Skeletal muscle tissue (tissue), 4 donors: ENCODE results near the gene HDAC3. TPM values are rescaled to one million over a fixed set of nuclear protein-coding genes. Genes with fewer than 3 reads are reported as not detected.

Experiments
- H3K27ac ChIP-seq: one replicate; pipeline ENCODE4 v1.7.0; 2013; ENCODE audit warnings: mild to moderate bottlenecking, low read depth, low read length, inconsistent platforms
- H3K27me3 ChIP-seq, 3 donors: one replicate each; pipeline ENCODE4 v1.7.0; 2013; ENCODE audit warnings: low read length in 3 of 3; ENCODE audit not compliant: control insufficient read depth in 3 of 3, insufficient read depth in 3 of 3
- H3K36me3 ChIP-seq, 3 donors: one replicate each; pipeline ENCODE4 v1.7.0; 2013; ENCODE audit warnings: low read length in 3 of 3; ENCODE audit not compliant: control insufficient read depth in 3 of 3, insufficient read depth in 3 of 3
- H3K4me1 ChIP-seq, 3 donors: one replicate each; pipeline ENCODE4 v1.7.0; 2013; ENCODE audit warnings: low read length in 3 of 3, mild to moderate bottlenecking in 3 of 3; ENCODE audit not compliant: control insufficient read depth in 3 of 3, insufficient read depth in 3 of 3
- H3K4me3 ChIP-seq, 3 donors: one replicate each; pipeline ENCODE4 v1.7.0; 2013; ENCODE audit warnings: low read length in 3 of 3
- H3K9ac ChIP-seq, 3 donors: one replicate each; pipeline ENCODE4 v1.7.0; 2013; ENCODE audit warnings: low read length in 3 of 3, mild to moderate bottlenecking in 3 of 3, moderate library complexity in 2 of 3, low read depth in 1 of 3
- H3K9me3 ChIP-seq, 3 donors: one replicate each; pipeline ENCODE4 v1.7.0; 2013; ENCODE audit warnings: low read length in 3 of 3; ENCODE audit not compliant: control insufficient read depth in 3 of 3
- total RNA-seq: library from RNA; depleted of rRNA; stranded (reverse); fragments of >200 nt; gene quantifications from one replicate; pipeline ENCODE4 v1.2.3, GENCODE V29; 2014
- donor health status: Osteomylitis.

The HDAC3 gene
- total RNA-seq, 1 donor from 2014 or later = 40.7 TPM

DNA sequence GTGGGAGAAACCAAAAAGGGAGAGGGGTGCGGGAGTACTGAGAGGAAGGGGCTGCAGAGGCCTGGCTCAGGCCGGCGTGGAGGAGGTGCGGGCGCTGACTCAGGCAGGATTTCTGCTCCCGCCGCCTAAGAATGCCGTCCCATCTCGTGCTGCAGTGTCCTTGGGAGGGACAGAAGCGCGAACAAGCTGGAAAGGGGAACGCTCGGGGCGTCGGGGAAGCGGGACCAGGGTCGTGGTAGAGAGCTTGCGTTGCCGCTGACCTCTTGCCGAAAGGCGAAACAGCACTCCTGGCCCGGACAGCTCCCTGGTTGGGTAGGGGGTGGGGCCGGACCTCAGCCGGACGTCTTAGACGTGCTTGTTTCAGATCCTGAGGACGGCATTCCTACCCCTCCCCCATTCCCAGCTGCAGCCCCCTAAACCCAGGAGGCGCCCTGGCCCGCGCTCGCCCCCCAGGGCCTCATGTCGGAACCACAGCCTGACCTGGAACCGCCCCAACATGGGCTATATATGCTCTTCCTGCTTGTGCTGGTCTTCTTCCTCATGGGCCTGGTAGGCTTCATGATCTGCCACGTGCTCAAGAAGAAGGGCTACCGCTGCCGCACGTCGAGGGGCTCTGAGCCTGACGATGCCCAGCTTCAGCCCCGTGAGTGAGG is 1.2 kb upstream of the HDAC3 start:
- H3K4me3 ChIP-seq = peak overlapping the region; percentile 91 to 98 (median 95)
- H3K9me3 ChIP-seq = no peaks in the 10 kb centered on the region
- H3K36me3 ChIP-seq = peaks cover 0 to 7% (median 6%) of the 10 kb centered on the region in 3 donors
- peaks cover 0 to 16% (median 12%) of the 10 kb centered on the region in 3 donors for H3K27me3 ChIP-seq
- peaks cover 25 to 35% (median 25%) of the 10 kb centered on the region in 3 donors for H3K4me1 ChIP-seq
- H3K9ac ChIP-seq = peak overlapping the region in 1 of 3 donors; percentile 95
- H3K27ac ChIP-seq = no peak overlapping the region

DNA sequence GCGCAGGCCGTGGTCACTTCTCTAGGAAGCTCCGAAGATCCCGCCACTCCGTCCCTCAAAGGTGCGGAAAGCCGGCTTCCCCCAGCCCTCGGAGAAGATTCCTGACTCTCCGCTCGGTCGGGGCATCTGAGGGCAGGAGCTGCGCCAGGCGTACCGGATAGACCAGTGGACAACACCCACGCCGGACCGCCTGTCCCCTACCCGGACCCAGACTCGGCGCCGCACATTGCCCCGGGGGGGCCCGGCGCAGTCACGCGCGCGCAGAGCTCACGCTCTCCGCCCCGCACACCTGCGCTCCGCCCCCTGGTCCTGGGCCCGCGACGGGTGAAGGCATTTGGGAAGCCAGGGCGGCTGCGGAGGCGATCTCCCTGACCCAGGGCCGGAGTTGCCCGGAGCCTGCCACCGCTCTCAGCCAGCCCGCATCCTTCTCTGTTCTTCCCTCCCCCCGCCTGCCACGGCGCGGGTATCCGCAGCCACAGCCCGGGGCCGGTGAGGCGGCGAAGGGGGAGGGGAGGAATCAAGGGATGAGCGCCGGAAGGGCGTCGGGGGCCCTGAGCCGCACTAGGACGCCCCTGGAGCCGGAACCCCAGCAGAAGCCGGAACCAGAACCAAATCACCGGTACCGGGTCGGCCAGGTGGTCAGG is 596 bp upstream of the HDAC3 start:
- Histone ChIP-seq H3K4me1 (peaks cover 25 to 35% (median 25%) of the 10 kb centered on the region in 3 donors), H3K9ac (peak overlapping the region; percentile 20 to 95 (median 62)), H3K36me3 (peaks cover 4 to 12% (median 9%) of the 10 kb centered on the region in 3 donors), H3K27ac (no peak overlapping the region), H3K4me3 (peak overlapping the region; percentile 91 to 98 (median 95)), H3K27me3 (peaks cover 0 to 16% (median 12%) of the 10 kb centered on the region in 3 donors), H3K9me3 (no peaks in the 10 kb centered on the region)

DNA sequence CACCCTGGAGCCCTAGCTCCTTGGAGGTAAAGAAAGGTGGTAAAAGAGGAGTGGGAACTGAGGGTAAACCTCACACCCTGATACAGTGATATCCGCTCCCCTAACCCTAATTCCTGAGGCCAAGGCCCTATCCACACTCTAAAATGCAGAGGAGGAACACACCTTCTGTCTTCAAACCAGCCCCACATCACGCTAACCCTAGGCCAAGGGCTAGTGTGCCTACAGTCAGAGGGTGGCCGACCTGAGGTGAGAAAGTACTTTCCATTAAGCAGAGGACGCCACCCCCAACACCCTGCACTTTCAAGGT is 590 bp downstream of the HDAC3 start:
- Histone ChIP-seq H3K27ac (peak overlapping the region; percentile 76), H3K36me3 (peaks cover 4 to 15% (median 9%) of the 10 kb centered on the region in 3 donors), H3K4me1 (peaks cover 25 to 35% (median 25%) of the 10 kb centered on the region in 3 donors), H3K9ac (peak overlapping the region; percentile 92 to 95 (median 92)), H3K27me3 (peaks cover 0 to 16% (median 12%) of the 10 kb centered on the region in 3 donors), H3K4me3 (peak overlapping the region; percentile 91 to 98 (median 95)), H3K9me3 (no peaks in the 10 kb centered on the region)

DNA sequence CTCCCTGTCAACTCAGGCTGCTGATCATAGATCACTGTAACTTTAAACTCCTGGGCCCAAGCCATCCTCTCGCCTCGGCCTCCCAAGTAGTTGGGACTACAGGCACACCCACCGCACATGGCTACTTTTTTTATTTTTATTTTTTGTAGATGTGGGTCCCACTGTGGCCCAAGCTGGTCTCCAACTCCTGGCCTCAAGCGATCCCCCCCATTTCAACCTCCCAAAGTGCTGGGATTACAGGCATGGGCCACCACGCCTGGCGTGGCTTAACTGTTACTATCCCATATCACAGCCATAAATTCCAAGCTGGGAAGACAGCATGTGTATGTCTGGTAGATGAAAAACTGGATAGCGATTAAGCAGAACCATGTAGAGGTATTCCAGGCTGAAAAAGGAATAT is 1.0 kb downstream of the HDAC3 start:
- peaks cover 4 to 18% (median 9%) of the 10 kb centered on the region in 3 donors for H3K36me3 ChIP-seq
- peak overlapping the region; percentile 91 to 98 (median 95) for H3K4me3 ChIP-seq
- H3K9ac ChIP-seq = peak overlapping the region; percentile 92 to 95 (median 92)
- H3K27me3 ChIP-seq = peaks cover 0 to 16% (median 12%) of the 10 kb centered on the region in 3 donors
- H3K4me1 ChIP-seq = peaks cover 25 to 35% (median 25%) of the 10 kb centered on the region in 3 donors
- H3K27ac ChIP-seq = peak overlapping the region; percentile 76
- no peaks in the 10 kb centered on the region for H3K9me3 ChIP-seq

DNA sequence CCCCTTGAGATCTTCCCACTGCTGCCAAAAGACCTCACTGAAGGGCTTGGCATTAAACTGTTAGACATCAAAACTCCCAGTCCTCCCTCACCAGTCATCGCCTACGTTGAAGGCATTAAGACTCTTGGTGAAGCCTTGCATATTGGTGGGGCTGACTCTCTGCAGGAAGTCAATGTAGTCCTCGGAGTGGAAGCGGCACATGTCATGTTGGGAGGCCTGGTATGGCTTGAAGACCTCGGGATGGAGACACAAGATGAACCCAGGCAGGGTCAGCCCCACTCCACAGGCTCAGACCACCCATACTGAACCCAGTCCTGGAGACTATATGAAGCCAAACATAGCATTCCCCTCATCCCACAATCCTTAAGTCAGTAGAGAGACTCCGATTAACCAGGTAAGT is 1.9 kb downstream of the HDAC3 start:
- Histone ChIP-seq H3K9me3 (no peaks in the 10 kb centered on the region), H3K27me3 (peaks cover 0 to 16% (median 12%) of the 10 kb centered on the region in 3 donors), H3K4me1 (peaks cover 25 to 35% (median 25%) of the 10 kb centered on the region in 3 donors), H3K9ac (no peak overlapping the region), H3K27ac (no peak overlapping the region), H3K4me3 (no peak overlapping the region), H3K36me3 (peaks cover 9 to 24% (median 10%) of the 10 kb centered on the region in 3 donors)

DNA sequence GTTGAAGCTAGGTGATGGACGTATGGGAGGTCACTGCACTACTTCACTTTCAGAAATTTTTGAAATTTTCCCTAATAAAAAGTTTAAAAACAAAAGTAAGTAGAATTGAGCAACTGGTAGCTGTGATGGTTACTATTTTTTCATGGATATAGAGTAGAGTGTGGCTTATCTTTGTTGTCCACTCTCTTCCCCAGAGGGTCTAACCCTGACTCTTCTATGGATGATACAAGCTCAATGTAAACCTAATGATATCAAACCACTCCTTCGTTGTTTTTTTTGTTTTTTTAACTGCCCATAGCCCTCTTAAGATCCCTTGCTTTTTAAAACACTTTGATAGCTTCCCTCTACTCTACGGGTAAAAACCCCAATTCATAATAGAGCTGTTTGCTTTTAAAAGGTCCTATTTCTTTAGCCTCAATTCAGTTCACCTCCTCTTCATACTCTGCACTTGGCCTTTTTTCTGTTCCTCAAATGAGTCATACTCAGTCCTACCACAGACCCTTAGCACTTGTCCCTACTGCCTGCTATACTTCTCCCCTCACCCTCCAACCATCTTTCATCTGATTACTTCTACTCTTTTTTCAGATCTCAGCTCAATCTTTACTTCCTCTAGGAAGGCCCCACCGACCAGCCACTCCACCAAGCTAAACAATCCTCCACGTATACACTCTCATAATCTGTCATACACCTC is 2.6 kb downstream of the HDAC3 start:
- peaks cover 0 to 14% (median 12%) of the 10 kb centered on the region in 3 donors for H3K27me3 ChIP-seq

DNA sequence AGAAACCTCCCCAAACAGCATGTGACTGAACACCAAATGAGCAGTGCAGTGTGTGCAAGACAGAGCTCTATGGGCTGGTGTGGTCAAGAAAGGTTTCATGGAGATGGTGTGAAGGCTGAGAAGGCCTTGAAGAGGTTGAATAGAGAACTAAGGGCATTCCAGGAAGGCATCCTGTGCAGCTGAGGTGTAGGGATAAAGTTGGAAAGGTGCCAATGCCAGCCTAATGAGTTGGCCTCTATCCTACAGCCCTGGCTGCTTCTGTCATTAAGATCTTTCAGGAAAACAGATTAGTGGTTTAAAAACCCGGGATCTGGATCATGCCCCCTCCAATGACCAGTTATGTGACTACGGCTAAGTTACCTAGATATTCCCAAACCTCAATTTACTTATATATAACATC is 4.0 kb downstream of the HDAC3 start:
- Histone ChIP-seq H3K9me3 (no peaks in the 10 kb centered on the region), H3K4me1 (peaks cover 20 to 27% (median 21%) of the 10 kb centered on the region in 3 donors), H3K27me3 (peaks cover 0 to 3% (median under 1%) of the 10 kb centered on the region in 3 donors), H3K9ac (no peak overlapping the region), H3K36me3 (peaks cover 22 to 44% (median 31%) of the 10 kb centered on the region in 3 donors), H3K4me3 (no peak overlapping the region), H3K27ac (no peak overlapping the region)

More for the DNA sequence above, 2.6 kb downstream of the HDAC3 start:
- H3K9ac ChIP-seq = no peak overlapping the region
- H3K9me3 ChIP-seq = no peaks in the 10 kb centered on the region
- H3K4me1 ChIP-seq = peaks cover 25 to 35% (median 25%) of the 10 kb centered on the region in 3 donors
- no peak overlapping the region for H3K4me3 ChIP-seq
- H3K27ac ChIP-seq = no peak overlapping the region
- H3K36me3 ChIP-seq = peaks cover 10 to 31% (median 17%) of the 10 kb centered on the region in 3 donors

DNA sequence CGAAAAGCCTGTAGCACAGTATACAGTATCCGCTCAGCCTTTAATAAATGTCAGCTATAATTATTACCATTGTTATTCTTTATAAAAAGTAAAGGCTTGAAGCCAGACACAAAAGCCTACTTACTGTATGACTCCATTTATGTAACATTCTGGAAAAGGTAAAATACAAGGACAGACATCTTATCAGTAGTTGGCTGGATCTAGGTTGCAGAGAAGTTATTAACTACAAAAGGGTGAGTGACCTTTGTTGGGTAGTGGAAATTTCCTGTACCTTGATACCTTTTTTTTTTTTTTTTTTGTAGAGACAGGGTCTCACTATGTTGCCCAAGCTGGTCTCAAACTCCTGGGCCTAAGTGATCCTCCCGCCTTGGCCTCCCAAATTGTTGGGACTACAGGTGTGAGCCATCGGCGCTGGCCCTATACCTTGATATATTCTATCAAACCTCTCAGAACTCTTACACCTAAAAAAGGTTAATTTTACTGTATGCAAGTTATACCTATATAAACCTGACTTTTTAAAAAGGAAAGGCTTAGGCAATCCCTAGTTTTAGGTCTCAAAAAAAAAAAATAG is 6.0 kb downstream of the HDAC3 start:
- peaks cover 31 to 57% (median 43%) of the 10 kb centered on the region in 3 donors for H3K36me3 ChIP-seq
- H3K9me3 ChIP-seq = no peaks in the 10 kb centered on the region
- H3K27me3 ChIP-seq = no peaks in the 10 kb centered on the region
- H3K9ac ChIP-seq = no peak overlapping the region
- no peak overlapping the region for H3K4me3 ChIP-seq
- H3K27ac ChIP-seq = no peak overlapping the region
- H3K4me1 ChIP-seq = peaks cover 7 to 12% (median 10%) of the 10 kb centered on the region in 3 donors

DNA sequence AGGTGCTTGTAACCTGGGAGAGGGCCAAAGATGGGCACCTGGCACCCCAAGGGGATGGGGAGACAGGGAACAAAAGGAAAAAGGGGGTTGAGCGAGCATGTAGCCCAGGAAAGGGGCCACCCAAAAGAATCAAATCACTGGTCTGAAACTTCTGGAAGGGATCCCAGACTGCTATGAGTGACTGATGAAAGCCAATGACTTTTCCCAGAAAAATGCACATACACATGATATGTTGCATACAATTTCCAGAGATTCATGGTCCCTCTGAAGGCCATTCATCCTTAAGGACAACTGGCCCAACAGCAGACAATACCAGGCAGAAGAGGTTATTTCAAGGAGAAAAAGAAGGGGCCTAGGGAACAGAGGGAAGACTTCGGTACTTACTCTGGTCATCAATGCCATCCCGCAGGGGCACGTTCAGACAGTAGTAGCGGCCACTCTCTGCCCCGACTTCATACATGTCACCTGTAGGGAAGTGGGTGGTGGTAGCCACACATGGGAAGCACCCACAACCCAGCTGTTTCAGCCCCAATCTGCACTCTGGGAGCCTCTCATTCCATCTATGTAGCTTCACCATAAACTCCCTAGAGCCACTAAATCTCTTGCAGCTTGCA is 8.4 kb downstream of the HDAC3 start:
- no peaks in the 10 kb centered on the region for H3K27me3 ChIP-seq
- no peak overlapping the region for H3K4me3 ChIP-seq
- H3K4me1 ChIP-seq = peaks cover 0 to 3% (median 0%) of the 10 kb centered on the region in 3 donors
- H3K27ac ChIP-seq = no peak overlapping the region
- no peaks in the 10 kb centered on the region for H3K9me3 ChIP-seq
- H3K36me3 ChIP-seq = peaks cover 41 to 67% (median 61%) of the 10 kb centered on the region in 3 donors
- H3K9ac ChIP-seq = no peak overlapping the region
